Measurements from ENCODE around the gene ATRNL1. TPM values are rescaled to one million over a fixed set of nuclear protein-coding genes. Genes with fewer than 3 reads are reported as not detected.

Gene ATRNL1
- total RNA-seq, 1 experiment from 2014 or later = not detected

DNA sequence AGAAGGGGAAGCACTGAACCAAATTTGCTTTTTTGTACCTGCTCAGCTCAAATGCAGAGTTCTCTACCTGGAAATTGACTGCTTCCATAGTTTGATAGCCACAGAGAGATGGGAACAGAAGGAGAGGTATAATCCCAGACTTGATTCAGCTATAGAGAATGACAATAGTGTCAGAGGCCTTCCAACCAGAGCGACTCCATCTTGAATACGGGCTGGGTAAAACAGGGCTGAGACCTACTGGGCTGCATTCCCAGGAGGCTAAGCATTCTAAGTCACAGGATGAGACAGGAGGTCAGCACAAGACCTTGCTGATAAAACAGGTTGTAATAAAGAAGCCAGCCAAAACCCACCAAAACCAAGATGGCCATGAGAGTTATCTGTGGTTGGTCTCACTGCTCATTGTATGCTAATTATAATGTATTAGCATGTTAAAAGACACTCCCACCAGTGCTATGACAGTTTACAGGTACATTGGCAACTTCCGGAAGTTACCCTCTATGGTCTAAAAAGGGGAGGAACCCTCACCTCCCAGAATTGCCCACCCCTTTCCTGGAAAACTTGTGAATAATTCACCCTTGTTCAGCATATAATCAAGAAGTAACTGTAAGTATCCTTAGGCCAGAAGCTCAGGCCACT is 42.7 kb upstream of the ATRNL1 start:
- ChIA-PET POLR2A (no interaction called here), CTCF (interaction anchor here (0.6 kb wide), 1 partner anchor 122 kb away, joined by 4 read pairs; no protein-coding TSS in a partner anchor)
- H3K36me3 Mint-ChIP-seq (ENCODE audit: insufficient read depth, unreplicated experiment) = no peaks in the 10 kb centered on the region
- H3K27me3 ChIP-seq (replicated peaks; ENCODE audit: control insufficient read depth, insufficient read depth, low read length) = no peaks in the 10 kb centered on the region
- DNase-seq = no peak
- no peaks in the 10 kb centered on the region for H3K27me3 Mint-ChIP-seq (ENCODE audit: insufficient read depth, unreplicated experiment)
- H3K4me1 ChIP-seq = peaks cover 15% of the 10 kb centered on the region
- no peaks in the 10 kb centered on the region for H3K36me3 ChIP-seq (ENCODE audit: control insufficient read depth, insufficient read depth, low read length)
- TF ChIP-seq, protein P1, sequence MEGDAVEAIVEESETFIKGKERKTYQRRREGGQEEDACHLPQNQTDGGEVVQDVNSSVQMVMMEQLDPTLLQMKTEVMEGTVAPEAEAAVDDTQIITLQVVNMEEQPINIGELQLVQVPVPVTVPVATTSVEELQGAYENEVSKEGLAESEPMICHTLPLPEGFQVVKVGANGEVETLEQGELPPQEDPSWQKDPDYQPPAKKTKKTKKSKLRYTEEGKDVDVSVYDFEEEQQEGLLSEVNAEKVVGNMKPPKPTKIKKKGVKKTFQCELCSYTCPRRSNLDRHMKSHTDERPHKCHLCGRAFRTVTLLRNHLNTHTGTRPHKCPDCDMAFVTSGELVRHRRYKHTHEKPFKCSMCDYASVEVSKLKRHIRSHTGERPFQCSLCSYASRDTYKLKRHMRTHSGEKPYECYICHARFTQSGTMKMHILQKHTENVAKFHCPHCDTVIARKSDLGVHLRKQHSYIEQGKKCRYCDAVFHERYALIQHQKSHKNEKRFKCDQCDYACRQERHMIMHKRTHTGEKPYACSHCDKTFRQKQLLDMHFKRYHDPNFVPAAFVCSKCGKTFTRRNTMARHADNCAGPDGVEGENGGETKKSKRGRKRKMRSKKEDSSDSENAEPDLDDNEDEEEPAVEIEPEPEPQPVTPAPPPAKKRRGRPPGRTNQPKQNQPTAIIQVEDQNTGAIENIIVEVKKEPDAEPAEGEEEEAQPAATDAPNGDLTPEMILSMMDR (IDR thresholded peaks at IDR 0.05; ENCODE audit: insufficient read depth in 1 of 2, low read depth in 1 of 2, low read length in 1 of 2, severe bottlenecking in 1 of 2, unreplicated experiment in 1 of 2) = no peak
- H3K9me3 ChIP-seq = no peaks in the 10 kb centered on the region
- no peak overlapping the region for H3K4me3 Mint-ChIP-seq (ENCODE audit: unreplicated experiment)
- intact Hi-C loops (cut with micrococcal nuclease; ENCODE audit: unreplicated experiment) = no loop called here
- peaks cover 15% of the 10 kb centered on the region for H3K4me1 Mint-ChIP-seq (ENCODE audit: low read depth, unreplicated experiment)
- no TSS peak for BruUV-seq (replicated peaks)
- H3K27ac Mint-ChIP-seq (ENCODE audit: unreplicated experiment) = peak overlapping the region; percentile 68
- no peak overlapping the region for H3K4me3 ChIP-seq (ENCODE audit: low read depth, low read length)
- no peaks in the 10 kb centered on the region for H3K9me3 Mint-ChIP-seq (ENCODE audit: unreplicated experiment)

- Mint-ChIP-seq H3K9me3 (ENCODE audit: unreplicated experiment) (no peaks in the 10 kb centered on the region), H3K27ac (ENCODE audit: unreplicated experiment) (no peak overlapping the region), H3K36me3 (ENCODE audit: insufficient read depth, unreplicated experiment) (no peaks in the 10 kb centered on the region), H3K4me3 (ENCODE audit: unreplicated experiment) (no peak overlapping the region), H3K27me3 (ENCODE audit: insufficient read depth, unreplicated experiment) (no peaks in the 10 kb centered on the region), H3K4me1 (ENCODE audit: low read depth, unreplicated experiment) (peaks cover 15% of the 10 kb centered on the region)
- BruUV-seq (replicated peaks) = no TSS peak
- H3K4me3 ChIP-seq (ENCODE audit: low read depth, low read length) = no peak overlapping the region
- no peaks in the 10 kb centered on the region for H3K9me3 ChIP-seq
- H3K36me3 ChIP-seq (ENCODE audit: control insufficient read depth, insufficient read depth, low read length) = no peaks in the 10 kb centered on the region
- ChIA-PET CTCF (no interaction called here), POLR2A (no interaction called here)
- TF ChIP-seq, protein P1 (IDR thresholded peaks at IDR 0.05; ENCODE audit: insufficient read depth in 1 of 2, low read depth in 1 of 2, low read length in 1 of 2, severe bottlenecking in 1 of 2, unreplicated experiment in 1 of 2) = no peak
- DNase-seq = no peak
- H3K4me1 ChIP-seq = peaks cover 15% of the 10 kb centered on the region
- no peaks in the 10 kb centered on the region for H3K27me3 ChIP-seq (replicated peaks; ENCODE audit: control insufficient read depth, insufficient read depth, low read length)
- intact Hi-C loops (cut with micrococcal nuclease; ENCODE audit: unreplicated experiment) = no loop called here
These were observed 41.9 kb upstream of the ATRNL1 start for GRCh38 chr10:115051216-115051615.

GRCh38 chr10:115052226-115052625 is 40.9 kb upstream of the ATRNL1 start:
- peaks cover 15% of the 10 kb centered on the region for H3K4me1 Mint-ChIP-seq (ENCODE audit: low read depth, unreplicated experiment)
- Histone ChIP-seq H3K9me3 (no peaks in the 10 kb centered on the region), H3K4me3 (ENCODE audit: low read depth, low read length) (no peak overlapping the region), H3K27me3 (replicated peaks; ENCODE audit: control insufficient read depth, insufficient read depth, low read length) (no peaks in the 10 kb centered on the region), H3K36me3 (ENCODE audit: control insufficient read depth, insufficient read depth, low read length) (no peaks in the 10 kb centered on the region), H3K4me1 (peaks cover 15% of the 10 kb centered on the region)
- TF ChIP-seq, protein P1 (IDR thresholded peaks at IDR 0.05; ENCODE audit: insufficient read depth in 1 of 2, low read depth in 1 of 2, low read length in 1 of 2, severe bottlenecking in 1 of 2, unreplicated experiment in 1 of 2) = no peak
- BruUV-seq (replicated peaks) = no TSS peak
- no peak for DNase-seq
- no peaks in the 10 kb centered on the region for H3K27me3 Mint-ChIP-seq (ENCODE audit: insufficient read depth, unreplicated experiment)
- POLR2A ChIA-PET = no interaction called here
- no peak overlapping the region for H3K4me3 Mint-ChIP-seq (ENCODE audit: unreplicated experiment)
- intact Hi-C loops (cut with micrococcal nuclease; ENCODE audit: unreplicated experiment) = no loop called here
- no peak overlapping the region for H3K27ac Mint-ChIP-seq (ENCODE audit: unreplicated experiment)
- CTCF ChIA-PET = no interaction called here
- no peaks in the 10 kb centered on the region for H3K36me3 Mint-ChIP-seq (ENCODE audit: insufficient read depth, unreplicated experiment)
- H3K9me3 Mint-ChIP-seq (ENCODE audit: unreplicated experiment) = no peaks in the 10 kb centered on the region

Data from Caco-2 (cell line).